Effector memory CD8-positive, alpha-beta T cell (primary cell): ENCODE measurements around the gene OR2C3.

ENCODE experiments used
- ATAC-seq: fragments of 150-1000 bp; cut with Tn5 transposase; replicated peaks from 2 replicates; pipeline ENCODE4 v1.10.0; 2021; ENCODE audit warnings: mild to moderate bottlenecking, moderate library complexity
- DNase-seq, 3 experiments: peaks; one replicate each; pipeline ENCODE4 v3.0.0; 2021
- H3K27ac Mint-ChIP-seq, 2 donors: one replicate each; pipeline ENCODE4 v1.8.0; 2022; ENCODE audit warnings: mild to moderate bottlenecking in 2 of 2, mixed read lengths in 2 of 2, moderate library complexity in 2 of 2
- H3K27me3 Mint-ChIP-seq, 2 donors: one replicate each; pipeline ENCODE4 v1.8.0; 2022; ENCODE audit warnings: mixed read lengths in 2 of 2
- H3K36me3 Mint-ChIP-seq: one replicate; pipeline ENCODE4 v1.8.0; 2022; ENCODE audit warnings: mild to moderate bottlenecking, moderate library complexity, mixed read lengths; ENCODE audit not compliant: insufficient read depth
- H3K4me1 Mint-ChIP-seq, 2 donors: one replicate each; pipeline ENCODE4 v1.8.0; 2022; ENCODE audit warnings: low read depth in 2 of 2, mixed read lengths in 2 of 2
- H3K4me3 Mint-ChIP-seq, 2 donors: one replicate each; pipeline ENCODE4 v1.8.0; 2022; ENCODE audit warnings: mild to moderate bottlenecking in 2 of 2, mixed read lengths in 2 of 2, moderate library complexity in 2 of 2
- H3K9me3 Mint-ChIP-seq, 2 donors: one replicate each; pipeline ENCODE4 v1.8.0; 2022; ENCODE audit warnings: mixed read lengths in 2 of 2
- total RNA-seq, 9 experiments: gene quantifications; one replicate each; lab custom pipeline; 2026; lab: John Stamatoyannopoulos, UW

Gene OR2C3
- total RNA-seq = 0 to 0.12 (median 0) reads per million in 9 experiments

DNA sequence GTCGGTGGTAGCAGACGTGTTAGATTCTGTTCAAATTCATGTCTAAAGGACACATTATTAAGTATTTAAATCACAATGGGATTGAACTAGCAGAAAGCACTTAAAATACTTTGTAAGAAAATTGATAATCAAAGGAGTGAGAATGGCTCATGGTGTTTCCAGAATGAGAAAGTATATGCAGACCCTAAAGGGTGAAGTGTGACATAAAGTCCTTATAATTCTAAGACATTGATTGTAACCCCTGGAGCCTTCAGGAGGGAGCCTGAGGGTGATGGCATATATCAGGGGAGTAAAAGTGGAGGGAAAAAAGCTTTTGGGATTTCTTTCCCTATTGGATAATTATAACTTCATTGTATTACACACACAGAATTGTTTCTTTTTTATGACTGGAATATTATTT lies at the start of gene OR2C3:
Gene OR2C3 (minus strand): TSS at position 101 of the 400 bp plus-strand sequence. CDS start 3,929 bp downstream, outside the sequence.
- ATAC-seq = no peak
- Mint-ChIP-seq H3K27ac (no peak within 1 kb of the TSS), H3K4me1 (no peaks in the 10 kb centered on the region), H3K27me3 (peaks cover 30 to 49% of the 10 kb centered on the region in 2 donors), H3K36me3 (no peaks in the 10 kb centered on the region), H3K4me3 (no peak within 1 kb of the TSS), H3K9me3 (no peaks in the 10 kb centered on the region)
- DNase-seq = no peak

DNA sequence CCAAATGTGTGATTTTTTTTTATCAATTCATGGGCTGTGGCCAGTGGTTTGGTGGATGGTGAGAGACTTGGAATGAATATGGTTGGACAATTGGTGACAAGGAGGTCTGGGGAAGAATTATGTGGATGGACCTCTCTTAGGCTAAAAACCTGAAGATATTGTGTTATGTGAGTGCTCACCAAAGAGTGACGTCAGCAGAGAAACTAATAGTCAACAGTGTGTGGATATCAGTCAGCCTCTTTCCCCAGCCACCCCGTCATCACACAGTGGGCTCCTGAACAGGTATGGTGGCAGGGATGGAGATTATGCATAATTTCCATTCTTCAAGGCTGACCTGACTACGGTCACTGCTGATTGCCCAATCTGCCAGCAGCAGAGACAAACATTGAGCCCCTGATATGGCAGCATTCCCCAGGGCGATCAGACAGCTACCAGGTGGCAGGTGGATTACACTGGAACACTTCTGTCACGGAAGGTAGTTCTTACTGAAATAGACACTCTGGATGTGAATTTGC lies 42.8 kb upstream of the OR2C3 start:
- Mint-ChIP-seq H3K27me3 (peaks cover 1 to 22% of the 10 kb centered on the region in 2 donors), H3K9me3 (no peaks in the 10 kb centered on the region), H3K27ac (no peak overlapping the region), H3K4me3 (no peak overlapping the region), H3K4me1 (no peaks in the 10 kb centered on the region), H3K36me3 (no peaks in the 10 kb centered on the region)
- no peak for ATAC-seq
- no peak for DNase-seq

DNA sequence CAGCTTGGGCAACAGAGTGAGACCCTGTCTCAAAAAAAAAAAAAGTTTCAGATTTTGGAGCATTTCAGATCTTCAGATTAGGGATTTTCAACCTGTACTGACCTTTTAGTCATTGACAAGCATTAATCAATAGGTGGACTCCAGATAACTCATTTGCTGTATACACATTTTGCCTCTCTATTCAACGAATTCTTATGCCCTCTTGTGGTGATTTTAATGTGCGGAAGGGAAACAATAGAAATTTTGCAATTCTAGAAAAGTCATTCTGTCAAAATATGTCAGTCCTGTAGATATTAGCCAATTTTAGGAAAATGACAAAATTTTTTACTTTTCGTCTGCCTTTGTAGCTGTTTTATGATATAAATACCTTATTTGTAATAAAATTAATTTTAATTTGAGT lies 40.3 kb upstream of the OR2C3 start:
- peaks cover 16 to 37% of the 10 kb centered on the region in 2 donors for H3K27me3 Mint-ChIP-seq
- ATAC-seq = no peak
- no peak for DNase-seq
- no peaks in the 10 kb centered on the region for H3K36me3 Mint-ChIP-seq
- H3K4me3 Mint-ChIP-seq = no peak overlapping the region
- H3K9me3 Mint-ChIP-seq = no peaks in the 10 kb centered on the region
- H3K27ac Mint-ChIP-seq = no peak overlapping the region
- no peaks in the 10 kb centered on the region for H3K4me1 Mint-ChIP-seq

DNA sequence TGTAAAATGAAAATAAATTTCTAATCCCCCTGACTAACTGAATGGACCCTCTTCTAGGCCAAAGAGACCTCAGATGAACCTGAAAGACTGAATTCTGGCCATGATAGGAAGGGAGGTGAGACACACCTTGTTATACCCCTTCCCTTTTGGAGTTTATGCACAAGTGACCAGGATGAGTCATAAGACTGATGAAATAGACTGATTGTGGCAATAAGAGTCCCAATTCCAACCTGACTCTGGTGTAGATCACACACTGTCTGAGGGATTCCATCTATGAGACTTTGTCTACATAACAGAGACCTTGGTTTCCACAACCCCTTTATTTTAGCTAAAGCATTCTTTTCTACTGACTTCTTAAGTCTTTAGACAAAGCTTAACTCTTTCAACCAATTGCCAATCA lies 38.4 kb upstream of the OR2C3 start:
- DNase-seq = no peak
- H3K27ac Mint-ChIP-seq = no peak overlapping the region
- H3K4me3 Mint-ChIP-seq = no peak overlapping the region
- peaks cover 20 to 37% of the 10 kb centered on the region in 2 donors for H3K27me3 Mint-ChIP-seq
- ATAC-seq = no peak
- peaks cover 0 to 3% of the 10 kb centered on the region in 2 donors for H3K9me3 Mint-ChIP-seq
- no peaks in the 10 kb centered on the region for H3K4me1 Mint-ChIP-seq
- no peaks in the 10 kb centered on the region for H3K36me3 Mint-ChIP-seq

DNA sequence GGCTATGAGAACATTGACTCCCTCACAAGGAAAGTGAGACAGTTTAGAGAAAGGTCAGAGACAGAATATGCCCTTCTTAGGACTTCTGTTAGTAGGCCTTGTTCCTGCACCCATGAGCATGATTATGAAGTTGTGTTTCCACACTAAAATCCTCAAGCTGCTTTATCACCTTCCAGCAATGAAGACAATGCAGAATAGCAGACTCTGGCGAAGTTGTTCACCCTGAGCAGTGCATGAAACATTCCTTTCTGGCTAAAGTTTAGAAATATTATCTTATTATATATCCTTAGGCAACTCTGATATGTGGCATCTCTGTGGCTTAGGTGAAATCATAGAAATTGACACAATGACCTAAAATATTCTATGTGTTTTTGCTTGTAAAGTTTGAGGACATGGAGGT lies 38.0 kb upstream of the OR2C3 start:
- Mint-ChIP-seq H3K27me3 (peaks cover 20 to 37% of the 10 kb centered on the region in 2 donors), H3K9me3 (peaks cover 0 to 3% of the 10 kb centered on the region in 2 donors), H3K4me3 (no peak overlapping the region), H3K36me3 (no peaks in the 10 kb centered on the region), H3K27ac (no peak overlapping the region), H3K4me1 (no peaks in the 10 kb centered on the region)
- no peak for DNase-seq
- ATAC-seq = no peak

DNA sequence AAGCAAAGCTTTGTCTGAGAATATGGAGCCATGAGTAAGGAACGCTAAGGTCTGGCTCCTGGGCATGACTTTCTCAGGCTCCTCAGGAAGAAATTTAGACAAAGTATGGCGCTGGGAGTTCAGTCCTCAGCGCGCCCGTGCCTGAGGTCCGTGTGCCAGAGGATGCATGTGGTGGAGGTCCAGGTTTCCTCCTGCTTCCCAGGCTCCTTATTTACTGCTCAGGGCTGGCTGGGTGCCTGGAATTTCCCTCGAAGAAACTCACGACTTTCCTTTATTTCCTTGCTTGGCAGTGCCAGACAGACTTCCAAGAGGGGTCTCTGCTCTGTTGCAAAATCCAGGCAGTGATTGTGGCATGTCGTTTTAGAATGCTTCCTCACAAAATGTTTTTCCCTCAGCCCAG lies 26.0 kb upstream of the OR2C3 start:
- Mint-ChIP-seq H3K27ac (no peak overlapping the region), H3K27me3 (peaks cover 9 to 13% of the 10 kb centered on the region in 2 donors), H3K4me1 (no peaks in the 10 kb centered on the region), H3K4me3 (no peak overlapping the region), H3K9me3 (no peaks in the 10 kb centered on the region), H3K36me3 (no peaks in the 10 kb centered on the region)
- DNase-seq = no peak
- ATAC-seq = no peak

DNA sequence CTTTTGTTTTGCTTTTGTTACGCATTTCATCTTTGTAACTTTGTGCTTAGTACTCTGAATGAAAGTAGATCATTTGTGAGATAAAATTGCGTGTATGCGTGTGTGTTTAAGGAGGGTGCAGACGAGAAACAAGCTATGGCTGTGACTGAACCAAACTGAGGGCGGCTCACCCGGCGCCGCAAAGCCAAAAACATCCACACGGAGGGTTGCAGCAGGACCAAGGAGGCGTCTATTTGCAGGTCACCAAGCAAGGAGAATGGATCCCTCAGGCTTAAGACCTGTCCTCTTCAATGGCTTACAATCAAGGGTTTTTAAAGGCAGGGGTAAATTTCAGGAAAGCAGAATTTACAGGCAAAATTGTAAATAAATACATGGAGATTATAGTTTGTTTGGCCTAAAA lies 25.5 kb upstream of the OR2C3 start:
- Mint-ChIP-seq H3K27me3 (peaks cover 9 to 13% of the 10 kb centered on the region in 2 donors), H3K9me3 (no peaks in the 10 kb centered on the region), H3K4me3 (no peak overlapping the region), H3K36me3 (no peaks in the 10 kb centered on the region), H3K27ac (no peak overlapping the region), H3K4me1 (no peaks in the 10 kb centered on the region)
- DNase-seq = no peak
- no peak for ATAC-seq

DNA sequence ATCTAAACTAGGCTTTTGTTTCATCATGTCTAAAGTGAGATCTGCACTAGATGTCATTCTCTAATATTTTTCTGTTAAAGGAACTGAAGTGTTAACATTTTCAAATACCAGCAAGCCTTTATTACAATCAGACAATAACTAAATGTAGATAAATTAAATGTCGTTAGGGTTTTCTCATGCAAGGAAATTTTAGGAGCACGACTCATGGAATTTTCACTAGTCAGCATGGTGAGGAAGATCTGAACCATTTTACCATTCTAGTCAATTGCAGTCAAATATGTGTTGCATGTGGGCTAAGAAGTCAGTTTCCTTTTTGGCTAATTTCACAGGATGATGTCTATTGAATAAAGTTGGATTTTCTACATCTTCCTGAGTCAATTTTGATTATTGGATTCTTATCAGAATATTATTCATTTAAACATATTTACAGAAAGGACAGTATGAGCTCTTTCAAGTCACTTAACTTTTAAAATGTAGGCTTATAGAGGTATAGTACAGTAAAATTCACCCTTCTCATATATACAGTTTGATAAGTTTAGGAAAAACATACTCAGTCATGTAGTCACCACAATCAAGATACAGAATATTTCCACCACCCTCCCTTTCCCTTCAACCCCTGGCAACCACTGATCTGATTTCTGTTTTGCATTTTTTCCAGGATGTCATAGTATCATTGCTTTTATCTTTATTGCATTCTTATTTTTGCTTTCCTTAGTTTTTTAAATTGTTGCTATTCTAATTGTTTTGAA lies 21.9 kb upstream of the OR2C3 start:
- H3K36me3 Mint-ChIP-seq = no peaks in the 10 kb centered on the region
- H3K4me3 Mint-ChIP-seq = no peak overlapping the region
- no peaks in the 10 kb centered on the region for H3K9me3 Mint-ChIP-seq

DNA sequence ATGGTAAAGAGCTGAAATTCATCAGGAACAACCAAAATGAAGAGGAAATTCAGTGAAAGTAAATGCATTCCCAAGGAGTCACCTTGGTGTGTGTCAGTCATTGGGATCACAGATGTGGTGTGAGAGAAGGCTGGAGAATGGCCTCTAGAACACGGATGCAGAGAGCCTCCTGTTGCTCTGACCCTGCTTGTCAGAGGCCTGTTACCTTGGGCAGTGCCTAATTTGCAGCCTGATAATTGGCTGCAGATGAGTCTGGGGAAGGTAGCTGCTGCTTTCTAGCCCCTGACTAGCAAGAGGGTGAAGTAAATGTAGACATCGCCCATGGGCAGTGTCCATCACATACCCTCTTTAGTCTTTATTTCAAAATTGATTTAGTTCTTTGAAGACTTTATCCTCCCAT lies 16.0 kb upstream of the OR2C3 start:
- Mint-ChIP-seq H3K36me3 (no peaks in the 10 kb centered on the region), H3K27ac (no peak overlapping the region), H3K4me3 (no peak overlapping the region), H3K4me1 (peaks cover 0 to 3% of the 10 kb centered on the region in 2 donors), H3K9me3 (no peaks in the 10 kb centered on the region), H3K27me3 (peaks cover 6 to 24% of the 10 kb centered on the region in 2 donors)
- DNase-seq = no peak
- no peak for ATAC-seq

More for the DNA sequence above, 21.9 kb upstream of the OR2C3 start:
- DNase-seq = no peak
- ATAC-seq = no peak
- Mint-ChIP-seq H3K27ac (no peak overlapping the region), H3K4me1 (no peaks in the 10 kb centered on the region), H3K27me3 (peaks cover 9% of the 10 kb centered on the region in 2 donors)

DNA sequence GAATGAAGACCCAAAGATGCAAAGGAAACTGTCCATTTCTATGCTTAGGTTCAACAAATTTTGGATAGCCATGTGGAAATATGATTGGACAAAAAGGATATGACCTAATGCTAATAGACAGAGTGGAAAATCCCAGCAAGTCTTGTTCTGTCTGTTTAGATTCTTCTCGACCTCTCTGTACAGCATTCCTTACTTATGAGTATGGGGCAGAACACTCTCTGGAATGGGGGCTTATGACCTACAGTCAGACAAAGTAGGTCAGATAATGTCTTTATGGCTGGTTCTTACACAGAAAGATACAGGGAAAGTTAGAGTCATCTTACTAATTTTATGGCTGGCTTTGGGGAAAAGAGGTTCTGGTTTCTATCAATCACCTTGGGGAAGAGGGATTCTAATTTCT lies 15.5 kb upstream of the OR2C3 start:
- no peak for ATAC-seq

DNA sequence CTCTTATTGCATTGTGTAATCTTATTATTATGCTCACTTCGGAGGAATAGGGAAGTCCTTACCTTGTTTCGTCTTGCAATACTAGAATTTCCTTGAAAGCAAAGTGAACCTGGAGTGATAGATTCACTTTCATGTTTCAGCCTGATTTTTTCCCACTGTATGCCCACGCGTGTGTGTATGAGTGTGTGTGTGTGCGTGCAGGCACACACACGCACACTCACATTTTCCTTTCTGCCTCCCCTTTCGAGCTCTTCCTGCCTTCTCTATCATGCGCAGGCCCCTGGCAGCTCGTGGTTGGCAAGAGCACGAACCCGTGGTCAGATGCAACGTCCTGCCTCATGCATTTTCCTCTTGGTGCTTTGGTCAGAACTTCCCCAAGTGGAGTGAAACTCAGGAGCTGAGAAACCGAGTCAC lies 12.5 kb upstream of the OR2C3 start, which contains the start of gene GCSAML:
Gene GCSAML (plus strand): TSS at position 366 of the 414 bp plus-strand sequence. CDS start 58 bp downstream, outside the sequence.
- Mint-ChIP-seq H3K36me3 (no peaks in the 10 kb centered on the region), H3K27ac (no peak within 1 kb of the TSS), H3K27me3 (peaks cover 14 to 30% of the 10 kb centered on the region in 2 donors), H3K4me1 (peaks cover 0 to 3% of the 10 kb centered on the region in 2 donors), H3K4me3 (no peak within 1 kb of the TSS), H3K9me3 (no peaks in the 10 kb centered on the region)
- ATAC-seq = no peak
- DNase-seq = no peak

More for the DNA sequence above, 15.5 kb upstream of the OR2C3 start:
- Mint-ChIP-seq H3K4me1 (peaks cover 0 to 3% of the 10 kb centered on the region in 2 donors), H3K9me3 (no peaks in the 10 kb centered on the region), H3K36me3 (no peaks in the 10 kb centered on the region), H3K27ac (no peak overlapping the region), H3K27me3 (peaks cover 6 to 24% of the 10 kb centered on the region in 2 donors), H3K4me3 (no peak overlapping the region)
- DNase-seq = no peak

DNA sequence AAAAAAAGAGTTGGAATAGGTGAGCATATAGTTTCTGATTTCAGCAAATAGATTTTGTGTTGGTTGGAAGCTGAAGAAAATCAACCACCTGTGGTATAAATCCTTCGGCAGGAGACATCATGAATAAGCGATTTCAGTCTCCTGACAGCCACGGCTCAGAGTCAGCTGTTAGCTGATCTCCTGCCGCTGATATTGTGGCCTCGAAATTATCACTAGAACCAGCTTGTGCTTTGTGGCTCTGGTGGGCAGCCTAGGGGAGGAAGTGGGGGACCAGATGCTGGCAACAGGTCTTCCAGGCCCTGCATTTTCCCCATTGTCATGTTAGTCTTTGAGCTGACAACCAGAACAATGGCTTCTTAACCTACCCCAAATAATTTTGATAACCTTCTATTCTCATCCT lies 11.9 kb upstream of the OR2C3 start:
- peaks cover 14 to 32% of the 10 kb centered on the region in 2 donors for H3K27me3 Mint-ChIP-seq
- no peak overlapping the region for H3K27ac Mint-ChIP-seq
- H3K4me3 Mint-ChIP-seq = no peak overlapping the region
- no peaks in the 10 kb centered on the region for H3K9me3 Mint-ChIP-seq
- H3K4me1 Mint-ChIP-seq = peaks cover 0 to 3% of the 10 kb centered on the region in 2 donors
- ATAC-seq = no peak
- no peak for DNase-seq
- no peaks in the 10 kb centered on the region for H3K36me3 Mint-ChIP-seq

DNA sequence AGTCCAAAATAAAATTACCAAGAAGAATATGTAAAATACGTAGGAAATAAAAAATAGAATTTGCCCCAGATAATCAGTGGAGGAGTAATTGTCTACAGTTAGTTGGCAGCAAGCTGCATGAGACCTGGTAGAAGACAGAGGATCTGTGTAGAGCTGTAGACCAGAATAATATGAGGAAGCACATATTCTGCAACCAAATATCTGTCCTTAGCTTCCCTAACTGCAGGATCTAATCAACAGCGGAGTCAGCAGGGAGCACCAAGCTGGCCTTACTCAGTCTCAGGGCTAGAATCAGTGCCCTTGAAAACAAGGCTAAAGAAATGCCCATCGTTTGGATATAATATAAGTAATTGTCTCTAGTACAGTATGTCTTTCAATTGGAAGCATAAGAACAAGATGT lies 6.6 kb upstream of the OR2C3 start:
- no peak for ATAC-seq
- H3K4me3 Mint-ChIP-seq = no peak overlapping the region

DNA sequence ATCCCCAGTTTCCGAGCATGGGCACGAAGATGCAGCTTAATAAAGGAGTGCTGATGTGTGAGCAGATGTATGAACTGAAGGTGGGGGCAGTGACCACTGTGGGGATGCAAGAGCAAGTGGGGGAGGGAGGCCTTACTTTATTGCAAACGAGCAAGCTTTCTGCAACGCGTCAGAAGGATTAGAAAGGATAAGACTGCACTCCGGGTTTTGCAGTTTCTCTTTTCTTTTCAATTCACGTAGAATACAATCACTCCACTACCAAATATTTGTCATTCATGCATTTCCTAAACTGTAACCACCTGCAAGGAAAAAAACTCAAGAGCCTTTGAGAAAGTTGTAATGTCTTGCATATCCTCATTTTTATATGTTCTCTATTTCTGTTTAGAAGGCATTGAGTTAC lies 4.3 kb upstream of the OR2C3 start:
- DNase-seq (no peak), ATAC-seq (no peak)
- no peaks in the 10 kb centered on the region for H3K36me3 Mint-ChIP-seq
- no peaks in the 10 kb centered on the region for H3K4me1 Mint-ChIP-seq
- H3K9me3 Mint-ChIP-seq = no peaks in the 10 kb centered on the region
- no peak overlapping the region for H3K4me3 Mint-ChIP-seq
- H3K27me3 Mint-ChIP-seq = peaks cover 16 to 47% of the 10 kb centered on the region in 2 donors
- no peak overlapping the region for H3K27ac Mint-ChIP-seq

More for the DNA sequence above, 6.6 kb upstream of the OR2C3 start:
- Mint-ChIP-seq H3K27me3 (peaks cover 23 to 47% of the 10 kb centered on the region in 2 donors), H3K4me1 (no peaks in the 10 kb centered on the region), H3K36me3 (no peaks in the 10 kb centered on the region), H3K27ac (no peak overlapping the region), H3K9me3 (no peaks in the 10 kb centered on the region)
- no peak for DNase-seq
